ENCODE results near the gene DCDC2. TPM values are rescaled to one million over a fixed set of nuclear protein-coding genes. Genes with fewer than 3 reads are reported as not detected.

Gene DCDC2
- total RNA-seq, 1 donor from 2014 or later: 4.5 TPM

DNA sequence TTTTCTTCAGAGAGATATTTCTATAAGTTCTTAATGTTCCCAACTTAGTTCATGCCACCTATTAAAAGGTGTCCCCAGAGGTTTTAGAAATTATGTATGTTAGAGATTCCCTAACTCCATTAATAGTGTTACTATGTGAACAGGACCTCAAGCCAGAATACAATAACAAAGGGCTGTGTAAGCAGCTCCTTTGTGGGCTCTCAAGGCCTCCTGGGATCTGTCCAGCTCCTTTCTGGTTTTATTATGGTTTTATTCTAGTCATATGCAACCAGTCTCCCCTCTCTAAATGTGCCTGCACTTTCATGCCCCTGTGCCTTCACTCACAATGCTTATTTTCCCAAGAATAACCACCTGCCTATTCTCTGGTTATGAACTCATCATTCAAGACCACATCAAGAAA is 209.2 kb downstream of the DCDC2 start:
- H3K36me3 Mint-ChIP-seq (ENCODE audit: low read depth, unreplicated experiment): no peaks in the 10 kb centered on the region
- FAIRE-seq: no peak
- TF ChIP-seq EZH2 (IDR thresholded peaks at IDR 0.05; ENCODE audit: insufficient read depth, low read length): no peak
- TF ChIP-seq, protein P1, sequence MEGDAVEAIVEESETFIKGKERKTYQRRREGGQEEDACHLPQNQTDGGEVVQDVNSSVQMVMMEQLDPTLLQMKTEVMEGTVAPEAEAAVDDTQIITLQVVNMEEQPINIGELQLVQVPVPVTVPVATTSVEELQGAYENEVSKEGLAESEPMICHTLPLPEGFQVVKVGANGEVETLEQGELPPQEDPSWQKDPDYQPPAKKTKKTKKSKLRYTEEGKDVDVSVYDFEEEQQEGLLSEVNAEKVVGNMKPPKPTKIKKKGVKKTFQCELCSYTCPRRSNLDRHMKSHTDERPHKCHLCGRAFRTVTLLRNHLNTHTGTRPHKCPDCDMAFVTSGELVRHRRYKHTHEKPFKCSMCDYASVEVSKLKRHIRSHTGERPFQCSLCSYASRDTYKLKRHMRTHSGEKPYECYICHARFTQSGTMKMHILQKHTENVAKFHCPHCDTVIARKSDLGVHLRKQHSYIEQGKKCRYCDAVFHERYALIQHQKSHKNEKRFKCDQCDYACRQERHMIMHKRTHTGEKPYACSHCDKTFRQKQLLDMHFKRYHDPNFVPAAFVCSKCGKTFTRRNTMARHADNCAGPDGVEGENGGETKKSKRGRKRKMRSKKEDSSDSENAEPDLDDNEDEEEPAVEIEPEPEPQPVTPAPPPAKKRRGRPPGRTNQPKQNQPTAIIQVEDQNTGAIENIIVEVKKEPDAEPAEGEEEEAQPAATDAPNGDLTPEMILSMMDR (IDR thresholded peaks at IDR 0.05; ENCODE audit: insufficient read depth, low read depth, low read length): no peak
- H4K20me1 ChIP-seq (ENCODE audit: insufficient read depth, low read length): no peaks in the 10 kb centered on the region
- no peak overlapping the region for H3K4me2 ChIP-seq (ENCODE audit: low read length)
- H3K79me2 ChIP-seq (ENCODE audit: insufficient read depth, low read length): no peaks in the 10 kb centered on the region
- no peak overlapping the region for H3K27ac ChIP-seq (ENCODE audit: low read depth, low read length)
- no peak overlapping the region for H2AFZ ChIP-seq (ENCODE audit: low read depth, low read length)
- H3K36me3 ChIP-seq (ENCODE audit: insufficient read depth, low read length): no peaks in the 10 kb centered on the region
- H3K9me3 ChIP-seq (ENCODE audit: insufficient read depth, low read depth, low read length): no peaks in the 10 kb centered on the region
- no peak overlapping the region for H3K4me3 Mint-ChIP-seq (ENCODE audit: unreplicated experiment)
- no peak overlapping the region for H3K4me3 ChIP-seq (ENCODE audit: insufficient read depth, low read depth, low read length)
- H3K4me1 ChIP-seq (ENCODE audit: insufficient read depth, low read length): no peaks in the 10 kb centered on the region
- H3K27me3 Mint-ChIP-seq (ENCODE audit: low read depth, unreplicated experiment): no peaks in the 10 kb centered on the region
- peaks cover 2% of the 10 kb centered on the region for H3K4me1 Mint-ChIP-seq (ENCODE audit: low read depth, unreplicated experiment)
- H3K9me3 Mint-ChIP-seq (ENCODE audit: unreplicated experiment): no peaks in the 10 kb centered on the region
- DNase-seq (ENCODE audit: low read depth): no peak
- H3K9ac ChIP-seq (ENCODE audit: low read length): no peak overlapping the region
- H3K27me3 ChIP-seq (ENCODE audit: insufficient read depth, low read length): no peaks in the 10 kb centered on the region
- no peak overlapping the region for H3K27ac Mint-ChIP-seq (ENCODE audit: unreplicated experiment)

DNA sequence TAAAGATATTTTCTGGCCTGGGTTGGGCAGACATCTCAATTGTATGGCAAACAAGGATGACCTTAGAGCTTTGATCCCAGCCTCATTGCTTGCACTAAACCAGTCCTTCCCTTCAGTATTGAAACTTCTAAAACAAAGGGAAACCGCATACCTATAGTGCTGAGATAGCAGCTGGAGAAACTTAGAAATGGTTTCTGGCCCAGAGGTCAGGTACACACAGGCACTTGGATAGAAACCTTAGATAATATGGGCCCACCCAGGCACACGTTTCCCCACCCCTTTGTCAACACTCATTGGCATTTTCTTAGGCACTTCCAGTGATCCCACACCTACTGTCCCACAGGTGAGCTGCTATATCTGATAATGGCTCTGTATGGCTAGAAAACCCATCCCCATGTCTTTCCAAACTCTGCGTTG is 209.7 kb downstream of the DCDC2 start:
- no peak overlapping the region for H3K4me2 ChIP-seq (ENCODE audit: low read length)
- H3K79me2 ChIP-seq (ENCODE audit: insufficient read depth, low read length): no peaks in the 10 kb centered on the region
- no peak overlapping the region for H3K4me3 Mint-ChIP-seq (ENCODE audit: unreplicated experiment)
- H3K9me3 ChIP-seq (ENCODE audit: insufficient read depth, low read depth, low read length): no peaks in the 10 kb centered on the region
- no peaks in the 10 kb centered on the region for H4K20me1 ChIP-seq (ENCODE audit: insufficient read depth, low read length)
- no peak for FAIRE-seq
- H3K9me3 Mint-ChIP-seq (ENCODE audit: unreplicated experiment): no peaks in the 10 kb centered on the region
- TF ChIP-seq EZH2 (IDR thresholded peaks at IDR 0.05; ENCODE audit: insufficient read depth, low read length): no peak
- TF ChIP-seq, protein P1 (IDR thresholded peaks at IDR 0.05; ENCODE audit: insufficient read depth, low read depth, low read length): no peak
- H3K27ac Mint-ChIP-seq (ENCODE audit: unreplicated experiment): no peak overlapping the region
- no peaks in the 10 kb centered on the region for H3K36me3 Mint-ChIP-seq (ENCODE audit: low read depth, unreplicated experiment)
- H3K9ac ChIP-seq (ENCODE audit: low read length): no peak overlapping the region
- no peaks in the 10 kb centered on the region for H3K27me3 ChIP-seq (ENCODE audit: insufficient read depth, low read length)
- H3K4me1 Mint-ChIP-seq (ENCODE audit: low read depth, unreplicated experiment): peaks cover 2% of the 10 kb centered on the region
- no peak for DNase-seq (ENCODE audit: low read depth)
- H3K27ac ChIP-seq (ENCODE audit: low read depth, low read length): no peak overlapping the region
- H3K36me3 ChIP-seq (ENCODE audit: insufficient read depth, low read length): no peaks in the 10 kb centered on the region
- no peak overlapping the region for H2AFZ ChIP-seq (ENCODE audit: low read depth, low read length)
- no peaks in the 10 kb centered on the region for H3K4me1 ChIP-seq (ENCODE audit: insufficient read depth, low read length)
- H3K4me3 ChIP-seq (ENCODE audit: insufficient read depth, low read depth, low read length): no peak overlapping the region
- H3K27me3 Mint-ChIP-seq (ENCODE audit: low read depth, unreplicated experiment): no peaks in the 10 kb centered on the region

DNA sequence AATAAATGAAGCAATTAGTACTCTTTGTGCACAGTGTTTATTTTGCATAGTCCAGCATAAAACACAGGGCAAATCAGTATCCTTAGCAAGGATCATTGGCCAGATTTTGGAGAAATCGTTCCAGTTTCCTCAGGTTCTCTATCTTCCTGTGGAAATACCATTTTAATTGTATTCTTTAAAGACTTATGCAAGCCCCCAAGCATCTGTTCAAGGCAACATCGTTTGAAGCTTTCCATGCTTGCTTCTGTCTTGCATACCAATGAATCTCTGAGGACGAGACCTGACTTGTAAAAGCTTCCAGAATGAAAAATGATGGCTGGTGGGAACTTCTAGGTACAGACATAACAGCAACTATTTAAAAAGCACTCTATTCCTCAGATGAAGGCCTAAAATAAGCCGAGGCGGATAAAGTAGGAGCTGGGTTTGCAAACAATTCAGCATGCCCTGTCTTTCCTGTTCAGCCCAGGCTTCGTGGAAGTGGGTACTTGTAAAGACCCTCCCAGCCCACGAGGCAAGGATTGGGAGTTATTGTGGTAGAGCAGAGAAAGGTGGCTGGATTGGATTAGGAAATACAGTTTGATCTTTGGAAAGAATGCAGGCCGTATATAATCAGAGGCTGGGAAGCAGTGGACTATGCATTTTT is 210.2 kb downstream of the DCDC2 start:
- Histone ChIP-seq H3K9me3 (ENCODE audit: insufficient read depth, low read depth, low read length) (no peaks in the 10 kb centered on the region), H3K27ac (ENCODE audit: low read depth, low read length) (no peak overlapping the region), H3K4me3 (ENCODE audit: insufficient read depth, low read depth, low read length) (no peak overlapping the region), H3K79me2 (ENCODE audit: insufficient read depth, low read length) (no peaks in the 10 kb centered on the region), H3K27me3 (ENCODE audit: insufficient read depth, low read length) (no peaks in the 10 kb centered on the region), H3K4me2 (ENCODE audit: low read length) (no peak overlapping the region), H3K36me3 (ENCODE audit: insufficient read depth, low read length) (no peaks in the 10 kb centered on the region), H3K9ac (ENCODE audit: low read length) (no peak overlapping the region), H2AFZ (ENCODE audit: low read depth, low read length) (no peak overlapping the region), H3K4me1 (ENCODE audit: insufficient read depth, low read length) (no peaks in the 10 kb centered on the region), H4K20me1 (ENCODE audit: insufficient read depth, low read length) (no peaks in the 10 kb centered on the region)
- Mint-ChIP-seq H3K9me3 (ENCODE audit: unreplicated experiment) (no peaks in the 10 kb centered on the region), H3K27me3 (ENCODE audit: low read depth, unreplicated experiment) (no peaks in the 10 kb centered on the region), H3K36me3 (ENCODE audit: low read depth, unreplicated experiment) (no peaks in the 10 kb centered on the region), H3K4me1 (ENCODE audit: low read depth, unreplicated experiment) (peaks cover 2% of the 10 kb centered on the region), H3K4me3 (ENCODE audit: unreplicated experiment) (no peak overlapping the region), H3K27ac (ENCODE audit: unreplicated experiment) (no peak overlapping the region)
- DNase-seq (ENCODE audit: low read depth): no peak
- TF ChIP-seq EZH2 (IDR thresholded peaks at IDR 0.05; ENCODE audit: insufficient read depth, low read length): no peak
- TF ChIP-seq, protein P1 (IDR thresholded peaks at IDR 0.05; ENCODE audit: insufficient read depth, low read depth, low read length): no peak
- FAIRE-seq: no peak
